A549 (cell line): ENCODE measurements around the gene NFATC2. TPM values are rescaled to one million over a fixed set of nuclear protein-coding genes. Genes with fewer than 3 reads are reported as not detected.

Experiments
- ATAC-seq, 2 experiments: fragments of 200-7000 bp in 1 of 2; fragments of >200 bp in 1 of 2; cut with Nextera tagmentation in 1 of 2; cut with Tn5 transposase in 1 of 2; 3 replicates each; pipeline versions ENCODE4 v1.8.0 to v1.9.1; 2018 to 2020; ENCODE audit warnings: mild to moderate bottlenecking in 1 of 2, moderate library complexity in 1 of 2
- CTCF ChIA-PET: fragments of 300-600 bp; sonication (Branson Sonifier 250); formaldehyde crosslinking; extraction: SDS; loops from one replicate; lab custom pipeline; 2021; ENCODE audit warnings: antibody characterized with exemption, inconsistent platforms; lab: Yijun Ruan, JAX
- POLR2A ChIA-PET: fragments of 350-600 bp; formaldehyde crosslinking; extraction: SDS; loops from one replicate; lab custom pipeline; 2021; ENCODE audit warnings: antibody characterized with exemption, inconsistent platforms; lab: Yijun Ruan, JAX
- DNase-seq, 2 experiments: peaks; one replicate each; pipeline versions ENCODE4 v3.0.0 to v3.0.0-alpha.2; 2011 to 2016; ENCODE audit warnings: low read depth in 1 of 2, low spot score in 1 of 2
- FAIRE-seq: peaks from 2 replicates; lab custom pipeline; 2011; peaks lifted over from hg19 to GRCh38; lab: Jason Lieb, UNC
- H3K27ac ChIP-seq, 2 experiments: fragments of >200 bp; sonication (Bioruptor Twin); formaldehyde crosslinking; 3 replicates each; pipeline ENCODE4 v1.5.1; 2016 to 2017
- H3K4me1 ChIP-seq: fragments of >200 bp; sonication (Bioruptor Twin); formaldehyde crosslinking; 3 replicates; pipeline ENCODE4 v1.6.1; 2016
- H3K4me2 ChIP-seq: fragments of >200 bp; sonication (Bioruptor Twin); formaldehyde crosslinking; 3 replicates; pipeline ENCODE4 v1.6.1; 2016
- H3K4me3 ChIP-seq: fragments of >200 bp; sonication (Bioruptor Twin); formaldehyde crosslinking; 3 replicates; pipeline ENCODE4 v1.5.1; 2016
- H3K9me3 ChIP-seq: fragments of >200 bp; sonication (Bioruptor Twin); formaldehyde crosslinking; 3 replicates; pipeline ENCODE4 v1.6.1; 2016
- CBX2 ChIP-seq: fragments of 200-600 bp; sonication (generic); IDR thresholded peaks from 2 replicates; pipeline ENCODE4 v1.6.1; 2016; ENCODE audit warnings: low read depth, mild to moderate bottlenecking, borderline replicate concordance
- CHD2 ChIP-seq: fragments of 150-350 bp; IDR thresholded peaks from 2 replicates; pipeline ENCODE4 v1.6.1; 2014; ENCODE audit warnings: low read length; ENCODE audit not compliant: partially characterized antibody
- CHD4 ChIP-seq: fragments of 200-600 bp; sonication (generic); IDR thresholded peaks from 2 replicates; pipeline ENCODE4 v1.6.1; 2016; ENCODE audit warnings: antibody characterized with exemption, mild to moderate bottlenecking, borderline replicate concordance
- E2F6 ChIP-seq: IDR thresholded peaks from 2 replicates; pipeline ENCODE4 v1.6.1; 2012; ENCODE audit warnings: low read depth, borderline replicate concordance
- EHF ChIP-seq: fragments of 250-450 bp; sonication (Bioruptor Pico); IDR thresholded peaks from 2 replicates; pipeline ENCODE4 v1.5.0; 2020; ENCODE audit warnings: mild to moderate bottlenecking
- EHMT2 ChIP-seq: fragments of 200-600 bp; sonication (generic); IDR thresholded peaks from 2 replicates; pipeline ENCODE4 v1.6.1; 2016; ENCODE audit warnings: antibody characterized with exemption, low read depth, mild to moderate bottlenecking, moderate library complexity
- FOXS1 ChIP-seq: fragments of 250-450 bp; sonication (Bioruptor Pico); IDR thresholded peaks from 2 replicates; pipeline ENCODE4 v1.5.0; 2020; ENCODE audit warnings: mild to moderate bottlenecking, moderate library complexity
- GATA3 ChIP-seq: IDR thresholded peaks from 2 replicates; pipeline ENCODE4 v1.6.1; 2012; ENCODE audit warnings: borderline replicate concordance
- HOXB5 ChIP-seq: fragments of 250-450 bp; sonication (Bioruptor Pico); IDR thresholded peaks from 2 replicates; pipeline ENCODE4 v1.5.0; 2020; ENCODE audit warnings: mild to moderate bottlenecking, moderate library complexity
- JUN ChIP-seq, 2 experiments: fragments of >200 bp; sonication (Bioruptor Twin); formaldehyde crosslinking; IDR thresholded peaks; 2 replicates in 1 of 2; 3 replicates in 1 of 2; pipeline ENCODE4 v1.6.1; 2016 to 2017
- JUNB ChIP-seq: fragments of >200 bp; sonication (Bioruptor Twin); formaldehyde crosslinking; IDR thresholded peaks from 2 replicates; pipeline ENCODE4 v1.6.1; 2016
- MAX ChIP-seq: IDR thresholded peaks from 2 replicates; pipeline ENCODE4 v1.6.1; 2012
- MAZ ChIP-seq: fragments of 150-350 bp; IDR thresholded peaks from 2 replicates; pipeline ENCODE4 v1.6.1; 2014; ENCODE audit warnings: antibody characterized with exemption, low read depth, low read length, borderline replicate concordance
- MYC ChIP-seq: IDR thresholded peaks from 2 replicates; pipeline ENCODE4 v1.6.1; 2012; ENCODE audit warnings: mild to moderate bottlenecking, inconsistent platforms, low read length, improper control_type of control experiment, borderline replicate concordance
- PBX3 ChIP-seq: IDR thresholded peaks from 2 replicates; pipeline ENCODE4 v1.6.1; 2012
- RARB ChIP-seq: fragments of 250-450 bp; sonication (Bioruptor Pico); IDR thresholded peaks from 2 replicates; pipeline ENCODE4 v1.8.0; 2021; ENCODE audit warnings: mild to moderate bottlenecking, moderate library complexity
- RCOR1 ChIP-seq: fragments of 150-350 bp; IDR thresholded peaks from 2 replicates; pipeline ENCODE4 v1.6.1; 2014; ENCODE audit warnings: antibody characterized with exemption, low read length, low read depth
- RFX5 ChIP-seq: fragments of 450-650 bp; IDR thresholded peaks from 2 replicates; pipeline ENCODE4 v1.7.1; 2014; ENCODE audit warnings: antibody characterized with exemption, mild to moderate bottlenecking, moderate library complexity
- RNF2 ChIP-seq: fragments of 200-600 bp; sonication (generic); IDR thresholded peaks from 2 replicates; pipeline ENCODE4 v1.6.1; 2016; ENCODE audit warnings: low read depth, mild to moderate bottlenecking, antibody characterized with exemption, moderate library complexity, borderline replicate concordance
- SMC3 ChIP-seq: fragments of >200 bp; sonication (Bioruptor Twin); formaldehyde crosslinking; IDR thresholded peaks from 3 replicates; pipeline ENCODE4 v1.6.1; 2018; ENCODE audit warnings: inconsistent platforms
- TFCP2L1 ChIP-seq: fragments of 250-450 bp; sonication (Bioruptor Pico); IDR thresholded peaks from 2 replicates; pipeline ENCODE4 v1.5.0; 2021; ENCODE audit warnings: mild to moderate bottlenecking
- TP53 ChIP-seq: fragments of 250-450 bp; sonication (Bioruptor Pico); IDR thresholded peaks from 2 replicates; pipeline ENCODE4 v1.5.0; 2021; ENCODE audit warnings: mild to moderate bottlenecking, moderate library complexity
- ZNF302 ChIP-seq: fragments of 250-450 bp; sonication (Bioruptor Pico); IDR thresholded peaks from 2 replicates; pipeline ENCODE4 v1.9.0; 2021; ENCODE audit warnings: inconsistent platforms, mild to moderate bottlenecking, moderate library complexity
- WGBS: methylation state at CpG from one replicate; pipeline ENCODE4 v1.1.6; 2017; ENCODE audit errors: missing lambda C conversion rate; 5-methylcytosine and 5-hydroxymethylcytosine counted together
- polyA plus RNA-seq, 4 experiments: library from polyadenylated mRNA; depleted of rRNA in 3 of 4; stranded (reverse); fragments of >200 nt; fragmentation: RNase III in 1 of 4; extraction: RNeasy Plus Mini Kit Qiagen cat#74134 plus additional on column Dnase treatment in 1 of 4; gene quantifications; 2 replicates in 3 of 4; 3 replicates in 1 of 4; pipeline ENCODE4 v1.2.3, GENCODE V29; 2011 to 2017
- TF ChIP-seq, protein P1 (sequence below): fragments of >200 bp; sonication (Bioruptor Twin); formaldehyde crosslinking; IDR thresholded peaks from 3 replicates; pipeline ENCODE4 v1.6.1; 2016

Gene NFATC2
- polyA plus RNA-seq, 2 of the 4 experiments (the other 2 are of a cell fraction), result 0.75 to 1.6 TPM

GRCh38 chr20:51528263-51529027 lies 14.1 kb downstream of the NFATC2 start:
- CTCF ChIA-PET, result interaction anchor here (0.7 kb wide), 1 partner anchor 34 kb away, joined by 3 read pairs; no protein-coding TSS in a partner anchor
- DNase-seq, result no peak
- 87% methylated on average over 7 of the region's 7 CpGs for WGBS
- no peak for FAIRE-seq
- H3K4me1 ChIP-seq, result peaks cover 12% of the 10 kb centered on the region
- H3K27ac ChIP-seq, result no peak overlapping the region
- ATAC-seq, result no peak
- no peaks in the 10 kb centered on the region for H3K9me3 ChIP-seq
- H3K4me2 ChIP-seq, result no peak overlapping the region
- TF ChIP-seq RARB (CRISPR knock-in tag) (no peak), MAX (no peak), PBX3 (no peak), GATA3 (no peak), TP53 (CRISPR knock-in tag) (no peak), CHD2 (no peak), RNF2 (no peak), MYC (no peak), FOXS1 (CRISPR knock-in tag) (no peak), E2F6 (no peak), CBX2 (no peak), TFCP2L1 (no peak), SMC3 (no peak), EHMT2 (no peak), RCOR1 (no peak), JUN (IDR thresholded peaks at IDR 0.05) (no peak), ZNF302 (CRISPR knock-in tag) (no peak)
- TF ChIP-seq, all 56 proteins: peak for 0
- H3K4me3 ChIP-seq, result no peak overlapping the region
- POLR2A ChIA-PET, result no interaction called here

DNA sequence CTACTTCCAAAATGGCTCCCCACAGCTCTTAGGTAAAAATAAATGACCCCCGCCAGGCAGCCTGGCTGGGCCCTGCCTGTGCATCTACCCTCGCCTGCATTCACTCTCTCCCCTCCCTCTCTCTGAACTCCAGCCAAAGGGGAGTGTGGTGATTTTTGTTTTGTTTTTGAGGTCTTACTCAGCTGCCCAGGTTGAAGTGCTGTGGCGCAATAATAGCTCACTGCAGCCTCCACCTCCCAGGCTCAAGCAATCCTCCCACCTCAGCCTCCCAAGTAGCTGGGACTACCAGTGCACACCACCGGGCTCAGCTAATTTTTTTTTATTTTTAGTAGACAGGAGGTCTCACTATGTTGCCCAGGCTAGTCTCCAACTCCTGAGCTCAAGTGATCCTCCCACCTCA lies 15.8 kb downstream of the NFATC2 start:
- TF ChIP-seq CHD4 (no peak), MAZ (no peak), RCOR1 (no peak), RFX5 (no peak), HOXB5 (CRISPR knock-in tag) (no peak), EHF (CRISPR knock-in tag) (no peak), JUNB (no peak), TFCP2L1 (no peak)
- TF ChIP-seq, protein P1, sequence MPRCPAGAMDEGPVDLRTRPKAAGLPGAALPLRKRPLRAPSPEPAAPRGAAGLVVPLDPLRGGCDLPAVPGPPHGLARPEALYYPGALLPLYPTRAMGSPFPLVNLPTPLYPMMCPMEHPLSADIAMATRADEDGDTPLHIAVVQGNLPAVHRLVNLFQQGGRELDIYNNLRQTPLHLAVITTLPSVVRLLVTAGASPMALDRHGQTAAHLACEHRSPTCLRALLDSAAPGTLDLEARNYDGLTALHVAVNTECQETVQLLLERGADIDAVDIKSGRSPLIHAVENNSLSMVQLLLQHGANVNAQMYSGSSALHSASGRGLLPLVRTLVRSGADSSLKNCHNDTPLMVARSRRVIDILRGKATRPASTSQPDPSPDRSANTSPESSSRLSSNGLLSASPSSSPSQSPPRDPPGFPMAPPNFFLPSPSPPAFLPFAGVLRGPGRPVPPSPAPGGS, result no peak
- no peak overlapping the region for H3K4me2 ChIP-seq
- WGBS, result 86% methylated on average over 4 of the region's 4 CpGs
- CTCF ChIA-PET, result interaction anchor here (0.5 to 2.0 kb wide), 4 partner anchors 9 to 111 kb away, joined by 3 to 6 read pairs (median 4); no protein-coding TSS in a partner anchor
- H3K4me3 ChIP-seq, result no peak overlapping the region
- no peaks in the 10 kb centered on the region for H3K9me3 ChIP-seq
- POLR2A ChIA-PET, result no interaction called here
- FAIRE-seq (no peak), DNase-seq (no peak), ATAC-seq (no peak)
- H3K27ac ChIP-seq, result no peak overlapping the region
- H3K4me1 ChIP-seq, result 0 out of 3 replicates have a peak, but pooled peaks cover 6% of the 10 kb centered on the region
